HCT116 (cell line): ENCODE results near the gene MAP3K4. TPM values are rescaled to one million over a fixed set of nuclear protein-coding genes. Genes with fewer than 3 reads are reported as not detected.

ENCODE experiments used
- ATAC-seq: fragments of 200-7000 bp; cut with Tn5 transposase; 2 replicates; pipeline ENCODE4 v1.9.1; 2020; ENCODE audit warnings: mild to moderate bottlenecking, moderate library complexity
- BruUV-seq: library from RNA; stranded (reverse); fragments of 400-500 nt; replicated peaks from 2 replicates; lab custom pipeline; 2021; lab: Mats Ljungman, UMichigan
- CTCF ChIA-PET: fragments of 300-600 bp; sonication (Branson Sonifier 250); formaldehyde crosslinking; loops from one replicate; lab custom pipeline; 2021; ENCODE audit warnings: antibody characterized with exemption; lab: Charles Lee
- POLR2A ChIA-PET: fragments of 300-600, 350-600 bp; sonication (Branson Sonifier 250); formaldehyde crosslinking; loops from one replicate; lab custom pipeline; 2021; ENCODE audit warnings: antibody characterized with exemption; lab: Charles Lee
- RAD21 ChIA-PET, 2 experiments: fragments of 300-600 bp; sonication (Branson Sonifier 250); formaldehyde crosslinking; loops; one replicate each; lab custom pipeline; 2023; ENCODE audit warnings: low total read pairs in 2 of 2; ENCODE audit not compliant: uncharacterized antibody in 2 of 2, unreplicated experiment in 2 of 2, low non-redundant PET in 1 of 2; lab: Charles Lee
- DNase-seq: peaks from one replicate; pipeline ENCODE4 v3.0.0-alpha.2; 2010; ENCODE audit warnings: low read depth, low spot score
- H2AFZ ChIP-seq: fragments of 200-600 bp; shearing (Covaris generic), sonication (generic); 2 replicates; pipeline ENCODE4 v1.6.1; 2017; ENCODE audit warnings: low read depth, mixed run types, mixed read lengths, antibody characterized with exemption, low read length; ENCODE audit not compliant: poor library complexity, severe bottlenecking
- H3K27ac ChIP-seq: 2 replicates; pipeline ENCODE4 v1.5.1; 2012; ENCODE audit warnings: low read depth, low read length
- H3K27me3 ChIP-seq: fragments of 200-600 bp; sonication (generic); 2 replicates; pipeline ENCODE4 v1.6.1; 2016; ENCODE audit warnings: mixed run types, low read length, mixed read lengths; ENCODE audit not compliant: insufficient read depth
- H3K36me3 ChIP-seq, 2 experiments: fragments of 200-500 bp in 1 of 2; fragments of 200-600 bp in 1 of 2; sonication (Bioruptor generic) in 1 of 2; sonication (generic) in 1 of 2; 2 replicates each; pipeline versions ENCODE4 v1.5.1 to v1.6.1; 2014 to 2016; ENCODE audit warnings: low read length in 2 of 2, inconsistent platforms in 1 of 2, mixed read lengths in 1 of 2, mixed run types in 1 of 2; ENCODE audit not compliant: insufficient read depth in 2 of 2, control insufficient read depth in 1 of 2
- H3K4me1 ChIP-seq, 2 experiments: fragments of 200-600 bp in 1 of 2; sonication (generic) in 1 of 2; 2 replicates each; pipeline versions ENCODE4 v1.5.1 to v1.6.1; 2012 to 2017; ENCODE audit warnings: low read length in 2 of 2, inconsistent platforms in 1 of 2, mild to moderate bottlenecking in 1 of 2, mixed read lengths in 1 of 2, mixed run types in 1 of 2, moderate library complexity in 1 of 2; ENCODE audit not compliant: insufficient read depth in 2 of 2, control insufficient read depth in 1 of 2
- H3K4me2 ChIP-seq: fragments of 200-600 bp; sonication (generic); 2 replicates; pipeline ENCODE4 v1.6.1; 2017; ENCODE audit warnings: mixed run types, low read length, mixed read lengths
- H3K4me3 ChIP-seq, 2 experiments: fragments of 200-600 bp in 1 of 2; sonication (generic) in 1 of 2; replicated peaks in 1 of 2; 2 replicates each; pipeline ENCODE4 v1.5.1; 2011 to 2016; ENCODE audit warnings: low read length in 2 of 2, control low read depth in 1 of 2, low read depth in 1 of 2, mild to moderate bottlenecking in 1 of 2, mixed read lengths in 1 of 2, mixed run types in 1 of 2
- H3K79me2 ChIP-seq: fragments of 200-600 bp; sonication (generic); 2 replicates; pipeline ENCODE4 v1.6.1; 2017; ENCODE audit warnings: mild to moderate bottlenecking, mixed run types, low read length, moderate library complexity, mixed read lengths; ENCODE audit not compliant: insufficient read depth
- H3K9ac ChIP-seq: fragments of 200-600 bp; sonication (generic); 2 replicates; pipeline ENCODE4 v1.6.1; 2016; ENCODE audit warnings: low read length, mixed read lengths
- H3K9me2 ChIP-seq: fragments of 200-600 bp; sonication (generic), shearing (Covaris generic); 2 replicates; pipeline ENCODE4 v1.6.1; 2017; ENCODE audit warnings: mixed run types, mild to moderate bottlenecking, moderate library complexity; ENCODE audit not compliant: insufficient read depth
- H3K9me3 ChIP-seq, 2 experiments: fragments of 200-500 bp in 1 of 2; fragments of 200-600 bp in 1 of 2; sonication (Bioruptor generic) in 1 of 2; sonication (generic) in 1 of 2; 2 replicates each; pipeline ENCODE4 v1.6.1; 2014 to 2017; ENCODE audit warnings: low read length in 2 of 2, mixed read lengths in 2 of 2, inconsistent platforms in 1 of 2, low read depth in 1 of 2, mild to moderate bottlenecking in 1 of 2, mixed run types in 1 of 2, moderate library complexity in 1 of 2; ENCODE audit not compliant: control insufficient read depth in 1 of 2, insufficient read depth in 1 of 2
- H4K20me1 ChIP-seq: fragments of 200-600 bp; sonication (generic), shearing (Covaris generic); 2 replicates; pipeline ENCODE4 v1.6.1; 2017; ENCODE audit warnings: mixed run types, mild to moderate bottlenecking, moderate library complexity; ENCODE audit not compliant: insufficient read depth
- ATF3 ChIP-seq: IDR thresholded peaks from 2 replicates; pipeline ENCODE4 v1.6.1; 2012
- CBX3 ChIP-seq: IDR thresholded peaks from 2 replicates; pipeline ENCODE4 v1.6.1; 2012; ENCODE audit warnings: low read depth
- EGR1 ChIP-seq: IDR thresholded peaks from 2 replicates; pipeline ENCODE4 v1.6.1; 2012; ENCODE audit warnings: low read depth
- ELF1 ChIP-seq: IDR thresholded peaks from 2 replicates; pipeline ENCODE4 v1.6.1; 2012; ENCODE audit warnings: low read depth, borderline replicate concordance
- EZH2 ChIP-seq: fragments of 200-600 bp; sonication (generic); IDR thresholded peaks from 2 replicates; pipeline ENCODE4 v1.6.1; 2017; ENCODE audit warnings: antibody characterized with exemption, mixed run types
- EZH2phosphoT487 ChIP-seq: fragments of 200-600 bp; IDR thresholded peaks from 2 replicates; pipeline ENCODE4 v1.6.1; 2018; ENCODE audit warnings: antibody characterized with exemption, borderline replicate concordance
- FOSL1 ChIP-seq: IDR thresholded peaks from 2 replicates; pipeline ENCODE4 v1.6.1; 2012; ENCODE audit warnings: low read depth
- POLR2A ChIP-seq: IDR thresholded peaks from 2 replicates; pipeline ENCODE4 v1.7.0; 2011; ENCODE audit warnings: borderline replicate concordance; ENCODE audit not compliant: insufficient read depth, insufficient read length; ENCODE audit errors: extremely low read depth
- POLR2AphosphoS5 ChIP-seq: IDR thresholded peaks from 2 replicates; pipeline ENCODE4 v1.6.1; 2011; ENCODE audit warnings: mild to moderate bottlenecking, low read depth, low read length, moderate library complexity
- RAD21 ChIP-seq: IDR thresholded peaks from 2 replicates; pipeline ENCODE4 v1.6.1; 2012; ENCODE audit warnings: low read depth, mild to moderate bottlenecking
- SRF ChIP-seq: IDR thresholded peaks from 2 replicates; pipeline ENCODE4 v1.6.1; 2012; ENCODE audit warnings: low read depth
- TCF7L2 ChIP-seq: IDR thresholded peaks from 2 replicates; pipeline ENCODE4 v1.7.0; 2011; ENCODE audit warnings: borderline replicate concordance, inconsistent platforms; ENCODE audit not compliant: insufficient read depth, insufficient read length; ENCODE audit errors: extremely low read depth
- YY1 ChIP-seq: IDR thresholded peaks from 2 replicates; pipeline ENCODE4 v1.6.1; 2011; ENCODE audit warnings: low read length, low read depth, moderate library complexity, mild to moderate bottlenecking; ENCODE audit not compliant: insufficient replicate concordance; ENCODE audit errors: extremely low read depth
- ZFX ChIP-seq: fragments of 450-650 bp; IDR thresholded peaks from 2 replicates; pipeline ENCODE4 v1.6.1; 2017
- ZNF274 ChIP-seq: fragments of 200-500 bp; sonication (Bioruptor generic); IDR thresholded peaks from 2 replicates; pipeline ENCODE4 v1.6.1; 2014; ENCODE audit warnings: mild to moderate bottlenecking, low read depth, low read length, inconsistent platforms
- intact Hi-C: fragments of 100-400 bp; cut with micrococcal nuclease; formaldehyde crosslinking; loops from 2 replicates; pipeline ENCODE4 v1.10.0; 2022
- total RNA-seq: library from RNA; stranded (reverse); gene quantifications from one replicate; pipeline ENCODE4 v1.2.1, GENCODE V29; 2021; ENCODE audit not compliant: unreplicated experiment
- TF ChIP-seq, protein P1 (sequence below): IDR thresholded peaks from 2 replicates; pipeline ENCODE4 v1.6.1; 2012
- TF ChIP-seq, protein P2 (sequence below), 3 experiments: fragments of 200-600 bp in 1 of 3; sonication (generic) in 1 of 3; IDR thresholded peaks in 2 of 3; conservative IDR thresholded peaks in 1 of 3; 2 replicates each; pipeline ENCODE4 v1.5.1; 2012 to 2017; ENCODE audit warnings: low read depth in 2 of 3, low read length in 2 of 3, antibody characterized with exemption in 1 of 3, borderline replicate concordance in 1 of 3, control low read depth in 1 of 3, mild to moderate bottlenecking in 1 of 3, mixed read lengths in 1 of 3, mixed run types in 1 of 3, moderate library complexity in 1 of 3; ENCODE audit not compliant: insufficient read depth in 1 of 3

MAP3K4 gene
- total RNA-seq, 1 experiment from 2014 or later: 46.5 TPM

DNA sequence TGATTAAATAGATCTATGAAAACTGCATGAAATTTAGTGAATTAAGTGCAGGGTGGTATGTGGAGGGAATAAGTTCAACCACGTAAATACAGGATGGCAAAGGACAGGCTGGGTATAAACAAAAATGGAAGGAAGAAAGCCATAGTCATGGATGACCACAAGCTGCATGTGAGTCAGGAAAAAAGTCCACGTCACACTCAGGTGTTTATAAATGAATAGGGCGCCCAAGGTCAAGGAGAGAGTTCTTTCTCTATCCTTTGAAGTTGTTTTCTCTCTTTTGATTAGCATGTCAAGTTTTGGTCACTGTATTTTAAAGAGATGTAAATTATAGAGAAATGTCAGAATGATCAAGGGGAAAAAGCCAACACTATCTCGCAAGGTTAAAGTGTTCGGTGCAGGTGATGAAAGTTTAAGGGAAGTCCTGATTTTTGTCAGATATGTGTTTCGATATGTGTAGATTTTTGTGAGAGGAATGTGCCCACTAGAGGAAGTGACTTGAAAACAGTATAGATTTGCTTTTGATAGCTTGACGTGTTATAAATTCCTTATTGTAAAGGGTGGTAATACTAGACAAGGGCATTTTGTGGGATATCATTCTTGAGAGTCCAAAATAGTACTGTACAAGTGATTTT lies 58.7 kb downstream of the MAP3K4 start:
- POLR2A ChIA-PET: no interaction called here
- H3K9ac ChIP-seq: no peak overlapping the region
- H3K27me3 ChIP-seq: no peaks in the 10 kb centered on the region
- H3K9me3 ChIP-seq: no peaks in the 10 kb centered on the region
- no TSS peak for BruUV-seq
- no peak overlapping the region for H3K4me2 ChIP-seq
- H3K27ac ChIP-seq: no peak overlapping the region
- H3K9me2 ChIP-seq: no peaks in the 10 kb centered on the region
- TF ChIP-seq POLR2A (no peak), TCF7L2 (no peak), EZH2phosphoT487 (no peak), YY1 (no peak), ELF1 (no peak), FOSL1 (no peak), SRF (no peak), ATF3 (no peak), ZNF274 (no peak), ZFX (no peak), EZH2 (no peak), EGR1 (no peak), RAD21 (no peak), CBX3 (no peak), POLR2AphosphoS5 (no peak)
- TF ChIP-seq, protein P1, sequence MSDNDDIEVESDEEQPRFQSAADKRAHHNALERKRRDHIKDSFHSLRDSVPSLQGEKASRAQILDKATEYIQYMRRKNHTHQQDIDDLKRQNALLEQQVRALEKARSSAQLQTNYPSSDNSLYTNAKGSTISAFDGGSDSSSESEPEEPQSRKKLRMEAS: no peak
- TF ChIP-seq, protein P2, sequence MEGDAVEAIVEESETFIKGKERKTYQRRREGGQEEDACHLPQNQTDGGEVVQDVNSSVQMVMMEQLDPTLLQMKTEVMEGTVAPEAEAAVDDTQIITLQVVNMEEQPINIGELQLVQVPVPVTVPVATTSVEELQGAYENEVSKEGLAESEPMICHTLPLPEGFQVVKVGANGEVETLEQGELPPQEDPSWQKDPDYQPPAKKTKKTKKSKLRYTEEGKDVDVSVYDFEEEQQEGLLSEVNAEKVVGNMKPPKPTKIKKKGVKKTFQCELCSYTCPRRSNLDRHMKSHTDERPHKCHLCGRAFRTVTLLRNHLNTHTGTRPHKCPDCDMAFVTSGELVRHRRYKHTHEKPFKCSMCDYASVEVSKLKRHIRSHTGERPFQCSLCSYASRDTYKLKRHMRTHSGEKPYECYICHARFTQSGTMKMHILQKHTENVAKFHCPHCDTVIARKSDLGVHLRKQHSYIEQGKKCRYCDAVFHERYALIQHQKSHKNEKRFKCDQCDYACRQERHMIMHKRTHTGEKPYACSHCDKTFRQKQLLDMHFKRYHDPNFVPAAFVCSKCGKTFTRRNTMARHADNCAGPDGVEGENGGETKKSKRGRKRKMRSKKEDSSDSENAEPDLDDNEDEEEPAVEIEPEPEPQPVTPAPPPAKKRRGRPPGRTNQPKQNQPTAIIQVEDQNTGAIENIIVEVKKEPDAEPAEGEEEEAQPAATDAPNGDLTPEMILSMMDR (IDR thresholded peaks at IDR 0.05 in 2 of 3, conservative IDR thresholded peaks at IDR 0.05 in 1 of 3; ENCODE audit: borderline replicate concordance in 1 of 3, insufficient read depth in 1 of 3, low read depth in 2 of 3, low read length in 2 of 3): no peak
- CTCF ChIA-PET: no interaction called here
- H3K4me3 ChIP-seq: no peak overlapping the region
- 0 out of 2 replicates have a peak, but pooled peaks cover 5% of the 10 kb centered on the region for H3K79me2 ChIP-seq
- ATAC-seq (no peak), DNase-seq (no peak)
- intact Hi-C loops: no loop called here
- RAD21 ChIA-PET: no interaction called here
- no peaks in the 10 kb centered on the region for H3K4me1 ChIP-seq
- no peaks in the 10 kb centered on the region for H3K36me3 ChIP-seq
- no peak overlapping the region for H2AFZ ChIP-seq
- no peaks in the 10 kb centered on the region; the same call in 1 of the 2 replicates for H4K20me1 ChIP-seq
